22Rv1 (cell line): ENCODE results near the gene PNCK.

ENCODE experiments used
- CTCF ChIP-seq: fragments of 450-650 bp; IDR thresholded peaks from 2 replicates; pipeline ENCODE4 v1.5.1; 2017; ENCODE audit warnings: mild to moderate bottlenecking
- ZFX ChIP-seq: fragments of 450-650 bp; IDR thresholded peaks from 2 replicates; pipeline ENCODE4 v1.6.1; 2017; ENCODE audit warnings: antibody characterized with exemption, borderline replicate concordance

- no peak for TF ChIP-seq CTCF
- TF ChIP-seq ZFX, result no peak
These were observed 2.6 kb downstream of the PNCK start for GRCh38 chrX:153670748-153671588.
